Fibroblast of lung (primary cell): ENCODE data around the gene SPATA12.

ENCODE experiments used
- CTCF ChIP-seq, 2 donors: IDR thresholded peaks in 1 of 2; conservative IDR thresholded peaks in 1 of 2; 1 replicate in 1 of 2; 2 replicates in 1 of 2; pipeline ENCODE4 v1.5.1; 2011 to 2012; ENCODE audit warnings: low read length in 2 of 2, control low read depth in 1 of 2, inconsistent platforms in 1 of 2, low read depth in 1 of 2, mild to moderate bottlenecking in 1 of 2
- EZH2 ChIP-seq: IDR thresholded peaks from 2 replicates; pipeline ENCODE4 v1.5.1; 2012; ENCODE audit warnings: low read length, control low read depth, mild to moderate bottlenecking; ENCODE audit errors: missing control alignments

- TF ChIP-seq EZH2 (no peak), CTCF (conservative IDR thresholded peaks at IDR 0.05 in 1 of 2, IDR thresholded peaks at IDR 0.05 in 1 of 2; ENCODE audit: low read depth in 1 of 2, low read length in 2 of 2) (no peak)
These were observed 7.8 kb upstream of the SPATA12 start for GRCh38 chr3:57052662-57053061.
